Mesenchymal stem cell (in vitro differentiated cells and primary cell): ENCODE measurements around the gene ASAP2.
A peak's percentile ranks its signal among the peaks of the same experiment; 100 is the strongest.

ENCODE experiments used
- DNase-seq: peaks from one replicate; pipeline ENCODE4 v3.0.0-alpha.2; 2013
- H2AFZ ChIP-seq: one replicate; pipeline ENCODE4 v1.6.1; 2013; ENCODE audit warnings: low read depth, mild to moderate bottlenecking, control low read depth, inconsistent platforms, low read length, moderate library complexity
- H2AK5ac ChIP-seq: 2 replicates; pipeline ENCODE4 v1.6.1; 2013; ENCODE audit warnings: low read length, moderate library complexity, mild to moderate bottlenecking, inconsistent platforms; ENCODE audit not compliant: severe bottlenecking
- H2BK120ac ChIP-seq: one replicate; pipeline ENCODE4 v1.6.1; 2013; ENCODE audit warnings: low read depth, mild to moderate bottlenecking, inconsistent platforms, low read length, moderate library complexity
- H2BK12ac ChIP-seq, 2 experiments: one replicate each; pipeline ENCODE4 v1.6.1; 2013; ENCODE audit warnings: inconsistent platforms in 2 of 2, low read length in 2 of 2, mild to moderate bottlenecking in 2 of 2, moderate library complexity in 2 of 2, control low read depth in 1 of 2
- H2BK15ac ChIP-seq: one replicate; pipeline ENCODE4 v1.6.1; 2013; ENCODE audit warnings: mild to moderate bottlenecking, low read depth, inconsistent platforms; ENCODE audit not compliant: poor library complexity, severe bottlenecking
- H2BK5ac ChIP-seq: 2 replicates; pipeline ENCODE4 v1.6.1; 2013; ENCODE audit warnings: low read depth, mild to moderate bottlenecking, low read length, control low read depth, inconsistent platforms; ENCODE audit not compliant: poor library complexity, severe bottlenecking
- H3K14ac ChIP-seq, 2 experiments: one replicate each; pipeline ENCODE4 v1.6.1; 2013; ENCODE audit warnings: inconsistent platforms in 2 of 2, low read length in 2 of 2, control low read depth in 1 of 2, mild to moderate bottlenecking in 1 of 2, moderate library complexity in 1 of 2
- H3K18ac ChIP-seq, 2 experiments: one replicate each; pipeline ENCODE4 v1.6.1; 2013; ENCODE audit warnings: inconsistent platforms in 2 of 2, low read length in 2 of 2, control low read depth in 1 of 2, low read depth in 1 of 2, mild to moderate bottlenecking in 1 of 2
- H3K23ac ChIP-seq, 2 experiments: one replicate each; pipeline ENCODE4 v1.6.1; 2013; ENCODE audit warnings: inconsistent platforms in 2 of 2, low read length in 2 of 2, mild to moderate bottlenecking in 2 of 2, moderate library complexity in 2 of 2, control low read depth in 1 of 2
- H3K27ac ChIP-seq: 2 replicates; pipeline ENCODE4 v1.5.1; 2013; ENCODE audit warnings: mild to moderate bottlenecking, moderate library complexity, low read length, control low read depth, inconsistent platforms; ENCODE audit not compliant: poor library complexity, severe bottlenecking
- H3K27me3 ChIP-seq, 2 experiments: 2 replicates each; pipeline versions ENCODE4 v1.6.1 to v1.7.0; 2013; ENCODE audit warnings: low read length in 2 of 2, mild to moderate bottlenecking in 2 of 2, moderate library complexity in 2 of 2, control low read depth in 1 of 2, inconsistent platforms in 1 of 2; ENCODE audit not compliant: control insufficient read depth in 1 of 2, insufficient read depth in 1 of 2
- H3K36me3 ChIP-seq, 2 experiments: 2 replicates each; pipeline versions ENCODE4 v1.6.1 to v1.7.0; 2013; ENCODE audit warnings: low read length in 2 of 2, control low read depth in 1 of 2, inconsistent platforms in 1 of 2, low read depth in 1 of 2, mild to moderate bottlenecking in 1 of 2; ENCODE audit not compliant: insufficient read depth in 2 of 2, control insufficient read depth in 1 of 2
- H3K4ac ChIP-seq, 2 experiments: one replicate each; pipeline ENCODE4 v1.6.1; 2013; ENCODE audit warnings: inconsistent platforms in 2 of 2, low read length in 2 of 2, mild to moderate bottlenecking in 2 of 2, moderate library complexity in 2 of 2, control low read depth in 1 of 2, low read depth in 1 of 2
- H3K4me1 ChIP-seq: 2 replicates; pipeline ENCODE4 v1.6.1; 2013; ENCODE audit warnings: low read depth, low read length, control low read depth; ENCODE audit not compliant: control insufficient read depth, insufficient read depth
- H3K4me2 ChIP-seq: 2 replicates; pipeline ENCODE4 v1.6.1; 2013; ENCODE audit warnings: low read length, mild to moderate bottlenecking, inconsistent platforms; ENCODE audit not compliant: poor library complexity, severe bottlenecking
- H3K4me3 ChIP-seq, 2 experiments: 2 replicates each; pipeline versions ENCODE4 v1.5.1 to v1.7.0; 2013; ENCODE audit warnings: low read length in 2 of 2, mild to moderate bottlenecking in 2 of 2, control low read depth in 1 of 2, low read depth in 1 of 2; ENCODE audit not compliant: insufficient read depth in 1 of 2
- H3K79me1 ChIP-seq: replicated peaks from 2 replicates; pipeline ENCODE4 v1.6.1; 2013; ENCODE audit warnings: mild to moderate bottlenecking, control low read depth, low read length, inconsistent platforms; ENCODE audit not compliant: poor library complexity, severe bottlenecking
- H3K9ac ChIP-seq: 2 replicates; pipeline ENCODE4 v1.7.0; 2013; ENCODE audit warnings: mild to moderate bottlenecking, low read length, moderate library complexity
- H3K9me3 ChIP-seq: 2 replicates; pipeline ENCODE4 v1.7.0; 2013; ENCODE audit warnings: mild to moderate bottlenecking, low read length; ENCODE audit not compliant: control insufficient read depth
- H4K8ac ChIP-seq: one replicate; pipeline ENCODE4 v1.6.1; 2013; ENCODE audit warnings: inconsistent platforms, mild to moderate bottlenecking, low read length, moderate library complexity
- H4K91ac ChIP-seq: one replicate; pipeline ENCODE4 v1.6.1; 2013; ENCODE audit warnings: mild to moderate bottlenecking, low read length, inconsistent platforms
- WGBS: methylation state at CpG from one replicate; pipeline ENCODE4 v1.1.7; 2013; ENCODE audit warnings: mixed read lengths; 5-methylcytosine and 5-hydroxymethylcytosine counted together

ASAP2 gene

GRCh38 chr2:9302755-9303154, 96.1 kb downstream of the ASAP2 start:
- no peak overlapping the region for H2BK120ac ChIP-seq
- H2BK15ac ChIP-seq = no peak overlapping the region

GRCh38 chr2:9303528-9304225, 97.1 kb downstream of the ASAP2 start:
- H4K91ac ChIP-seq = no peak overlapping the region
- no peak overlapping the region for H2BK15ac ChIP-seq
- 99% methylated on average over 11 of the region's 11 CpGs for WGBS
- H2BK120ac ChIP-seq = no peak overlapping the region
- no peak overlapping the region for H3K14ac ChIP-seq
- no peak overlapping the region for H3K27ac ChIP-seq
- no peak overlapping the region for H4K8ac ChIP-seq
- no peaks in the 10 kb centered on the region for H3K9me3 ChIP-seq
- peaks cover 0 to 29% of the 10 kb centered on the region in 2 experiments for H3K36me3 ChIP-seq
- H2AK5ac ChIP-seq = no peak overlapping the region
- no peak overlapping the region for H2BK5ac ChIP-seq
- H3K23ac ChIP-seq = no peak overlapping the region
- H3K4me3 ChIP-seq = no peak overlapping the region
- H3K4ac ChIP-seq = no peak overlapping the region
- H3K4me1 ChIP-seq = peaks cover 13% of the 10 kb centered on the region
- H2AFZ ChIP-seq = no peak overlapping the region
- H3K9ac ChIP-seq = no peak overlapping the region
- no peaks in the 10 kb centered on the region for H3K27me3 ChIP-seq
- DNase-seq = no peak
- no peak overlapping the region for H3K18ac ChIP-seq
- peak overlapping the region in 1 of 2 experiments; percentile 17 for H2BK12ac ChIP-seq
- peaks cover 35% of the 10 kb centered on the region for H3K79me1 ChIP-seq
- H3K4me2 ChIP-seq = no peak overlapping the region

More at GRCh38 chr2:9302755-9303154, 96.1 kb downstream of the ASAP2 start:
- no peak overlapping the region for H3K9ac ChIP-seq
- H3K27ac ChIP-seq = no peak overlapping the region
- H2AK5ac ChIP-seq = no peak overlapping the region
- WGBS = 92% methylated on average over 1 of the region's 2 CpGs
- no peak for DNase-seq
- no peak overlapping the region for H3K4me3 ChIP-seq
- H2AFZ ChIP-seq = no peak overlapping the region
- no peak overlapping the region for H4K91ac ChIP-seq
- no peak overlapping the region for H3K4me2 ChIP-seq
- peak overlapping the region in 1 of 2 experiments; percentile 26 for H2BK12ac ChIP-seq
- H3K23ac ChIP-seq = no peak overlapping the region
- H4K8ac ChIP-seq = no peak overlapping the region
- H3K18ac ChIP-seq = no peak overlapping the region
- no peak overlapping the region for H3K4ac ChIP-seq
- peaks cover 5 to 39% of the 10 kb centered on the region in 2 experiments for H3K36me3 ChIP-seq
- H2BK5ac ChIP-seq = no peak overlapping the region
- no peaks in the 10 kb centered on the region for H3K27me3 ChIP-seq
- H3K9me3 ChIP-seq = no peaks in the 10 kb centered on the region
- no peak overlapping the region for H3K14ac ChIP-seq
- peaks cover 31% of the 10 kb centered on the region for H3K79me1 ChIP-seq
- peaks cover 6% of the 10 kb centered on the region for H3K4me1 ChIP-seq

- Histone ChIP-seq H3K79me1 (peaks cover 36% of the 10 kb centered on the region), H3K4ac (no peak overlapping the region), H3K23ac (no peak overlapping the region), H4K8ac (no peak overlapping the region), H2BK15ac (no peak overlapping the region), H3K27me3 (no peaks in the 10 kb centered on the region), H2BK12ac (no peak overlapping the region), H3K27ac (no peak overlapping the region), H2AFZ (no peak overlapping the region), H3K4me1 (peaks cover 19% of the 10 kb centered on the region), H3K14ac (no peak overlapping the region), H3K4me2 (no peak overlapping the region), H3K18ac (no peak overlapping the region), H2BK5ac (no peak overlapping the region), H4K91ac (no peak overlapping the region), H2AK5ac (no peak overlapping the region), H3K9ac (no peak overlapping the region), H2BK120ac (no peak overlapping the region), H3K9me3 (no peaks in the 10 kb centered on the region), H3K4me3 (no peak overlapping the region), H3K36me3 (no peaks in the 10 kb centered on the region)
- WGBS = 80% methylated on average over 8 of the region's 8 CpGs
- no peak for DNase-seq
These were observed 100.3 kb downstream of the ASAP2 start for GRCh38 chr2:9306911-9307310.

GRCh38 chr2:9307535-9307934, 100.9 kb downstream of the ASAP2 start:
- Histone ChIP-seq H2BK12ac (no peak overlapping the region), H3K9me3 (no peaks in the 10 kb centered on the region), H3K27ac (no peak overlapping the region), H4K91ac (no peak overlapping the region), H3K4me3 (no peak overlapping the region), H2BK120ac (no peak overlapping the region), H3K9ac (no peak overlapping the region), H3K79me1 (peaks cover 36% of the 10 kb centered on the region), H3K23ac (no peak overlapping the region), H3K4ac (no peak overlapping the region), H3K4me1 (peaks cover 19% of the 10 kb centered on the region), H3K36me3 (no peaks in the 10 kb centered on the region), H3K4me2 (no peak overlapping the region), H3K18ac (no peak overlapping the region), H4K8ac (no peak overlapping the region), H3K14ac (peak overlapping the region in 1 of 2 experiments; percentile 92), H2AFZ (no peak overlapping the region), H2AK5ac (no peak overlapping the region), H2BK15ac (no peak overlapping the region), H2BK5ac (no peak overlapping the region), H3K27me3 (no peaks in the 10 kb centered on the region)
- 97% methylated on average over 7 of the region's 7 CpGs for WGBS
- no peak for DNase-seq
